H1 (cell line): ENCODE data around the gene KRCC1. TPM values are rescaled to one million over a fixed set of nuclear protein-coding genes. Genes with fewer than 3 reads are reported as not detected.

Experiments
- ATF3 ChIP-seq: IDR thresholded peaks from 2 replicates; pipeline ENCODE4 v1.6.1; 2011; ENCODE audit warnings: low read depth, mild to moderate bottlenecking, low read length; ENCODE audit not compliant: insufficient read depth
- CEBPB ChIP-seq: IDR thresholded peaks from 2 replicates; pipeline ENCODE4 v1.6.1; 2012; ENCODE audit warnings: low read depth, low read length
- CHD7 ChIP-seq: fragments of 300-600 bp; sonication (generic); IDR thresholded peaks from 2 replicates; pipeline ENCODE4 v1.7.1; 2012; ENCODE audit warnings: low read length, moderate library complexity, mild to moderate bottlenecking, inconsistent platforms; ENCODE audit not compliant: insufficient replicate concordance
- HDAC2 ChIP-seq, 2 experiments: fragments of 300-600 bp in 1 of 2; sonication (generic) in 1 of 2; IDR thresholded peaks; 2 replicates each; pipeline ENCODE4 v1.6.1; 2011 to 2012; ENCODE audit warnings: low read depth in 2 of 2, low read length in 2 of 2, mild to moderate bottlenecking in 2 of 2, moderate library complexity in 2 of 2, borderline replicate concordance in 1 of 2, inconsistent platforms in 1 of 2
- RBBP5 ChIP-seq: IDR thresholded peaks from 2 replicates; pipeline ENCODE4 v1.7.1; 2012; ENCODE audit warnings: low read depth, mild to moderate bottlenecking, inconsistent platforms, low read length, moderate library complexity, borderline replicate concordance
- RXRA ChIP-seq: IDR thresholded peaks from 2 replicates; pipeline ENCODE4 v1.6.1; 2011; ENCODE audit warnings: low read depth, mild to moderate bottlenecking, low read length, moderate library complexity; ENCODE audit not compliant: insufficient read depth
- SIRT6 ChIP-seq: IDR thresholded peaks from one replicate; pipeline ENCODE4 v1.7.1; 2012; ENCODE audit warnings: low read length, inconsistent platforms
- SIX5 ChIP-seq: IDR thresholded peaks from 2 replicates; pipeline ENCODE4 v1.6.1; 2011; ENCODE audit warnings: mild to moderate bottlenecking, low read depth, low read length
- TBP ChIP-seq: IDR thresholded peaks from 2 replicates; pipeline ENCODE4 v1.6.1; 2011; ENCODE audit warnings: low read depth, low read length, improper control_type of control experiment
- TCF12 ChIP-seq: IDR thresholded peaks from 2 replicates; pipeline ENCODE4 v1.6.1; 2011; ENCODE audit warnings: low read depth, mild to moderate bottlenecking, low read length
- YY1 ChIP-seq: IDR thresholded peaks from 2 replicates; pipeline ENCODE4 v1.6.1; 2011; ENCODE audit warnings: low read depth, mild to moderate bottlenecking, low read length
- ZNF274 ChIP-seq: IDR thresholded peaks from 2 replicates; pipeline ENCODE4 v1.7.0; 2012; ENCODE audit warnings: low read length, borderline replicate concordance; ENCODE audit errors: extremely low read depth
- polyA plus RNA-seq, 7 experiments: library from polyadenylated mRNA; depleted of rRNA in 3 of 7; stranded (reverse) in 5 of 7; unstranded in 2 of 7; fragments of >200 nt in 5 of 7; fragments of 200-250 nt in 2 of 7; gene quantifications; 1 replicate in 5 of 7; 2 replicates in 1 of 7; 4 replicates in 1 of 7; pipeline versions ENCODE4 v1.2.1 to v1.2.3, GENCODE V29; 2011 to 2013; ENCODE audit warnings: missing spikeins in 2 of 7, mixed read lengths in 2 of 7
- total RNA-seq: library from RNA; stranded (reverse); fragmentation: NEBNext Ultra II Directional; extraction: Animal tissue kit (Norgen Biotek cat#: 25700); gene quantifications from 2 replicates; pipeline ENCODE4 v1.2.1, GENCODE V29; 2021

Gene KRCC1
- total and polyA plus RNA-seq, 2 of the 8 experiments (the other 6 are each of a cell fraction or from before 2014, with no cell fraction given) = 5.1 to 8.5 TPM

- TF ChIP-seq CHD7 (no peak), ATF3 (no peak), YY1 (no peak), CEBPB (no peak), HDAC2 (IDR thresholded peaks at IDR 0.05; ENCODE audit: borderline replicate concordance in 1 of 2, low read depth in 2 of 2, low read length in 2 of 2) (no peak), TCF12 (no peak), ZNF274 (no peak), RBBP5 (no peak), SIX5 (no peak), TBP (no peak), SIRT6 (no peak), RXRA (no peak)
Observed at GRCh38 chr2:88074150-88074549, 18.6 kb upstream of the KRCC1 start (continued).
